HL-60 (cell line): ENCODE data around the gene AMY1A.
"Not testable (repeated sequence)": the region's sequence is repeated elsewhere in the genome, so short reads cannot be mapped to it uniquely, and the experiment has no call there.

Experiments used
- CTCF ChIP-seq: IDR thresholded peaks from one replicate; pipeline ENCODE4 v1.5.1; 2011; ENCODE audit warnings: low read length, control low read depth, inconsistent platforms; ENCODE audit not compliant: insufficient read depth
- POLR2AphosphoS5 ChIP-seq: IDR thresholded peaks from 2 replicates; pipeline ENCODE4 v1.6.1; 2012; ENCODE audit warnings: low read depth

GRCh38 chr1:103696110-103696509 is 40.5 kb downstream of the AMY1A start, which contains the start of gene AMY1B:
- not testable (repeated sequence) for TF ChIP-seq CTCF, POLR2AphosphoS5
